Stimulated activated CD4-positive, alpha-beta T cell treated with anti-CD3 and anti-CD28 coated beads, Interleukin-15, amount 100 ng/mL, for 24 hours (primary cell): ENCODE measurements around the gene ATP6V1E1.

Experiments used
- DNase-seq: peaks from one replicate; pipeline ENCODE4 v3.0.0-alpha.2; 2020

Gene ATP6V1E1

GRCh38 chr22:17633217-17633997 lies 4.9 kb upstream of the ATP6V1E1 start:
- DNase-seq: no peak

DNA sequence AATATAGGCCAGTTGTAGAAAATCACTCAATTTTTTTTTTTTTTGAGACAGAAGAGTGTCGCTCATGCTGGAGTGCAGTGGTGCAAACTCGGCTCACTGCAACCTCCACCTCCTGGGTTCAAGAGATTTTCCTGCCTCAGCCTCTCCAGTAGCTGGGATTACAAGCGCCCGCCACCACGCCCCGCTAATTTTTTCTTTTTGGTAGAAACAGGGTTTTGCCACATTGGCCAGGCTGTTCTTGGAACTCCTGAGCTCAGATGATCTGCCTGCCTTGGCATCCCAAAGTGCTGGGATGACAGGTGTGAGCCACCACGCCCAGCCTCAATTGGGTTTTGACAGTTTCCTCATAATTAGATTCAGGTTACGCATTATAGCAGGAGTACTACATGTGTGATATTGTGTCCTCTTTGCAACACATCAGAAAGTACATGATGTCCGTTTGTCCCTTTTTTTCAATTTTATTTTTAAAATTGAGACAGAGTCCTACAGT lies 2.6 kb upstream of the ATP6V1E1 start:
- no peak for DNase-seq

- no peak for DNase-seq
Measured at GRCh38 chr22:17629641-17630040, 1.1 kb upstream of the ATP6V1E1 start.

GRCh38 chr22:17629173-17629489 lies 582 bp upstream of the ATP6V1E1 start:
- DNase-seq: no peak

- DNase-seq: no peak
Measured at GRCh38 chr22:17627961-17628405, 566 bp downstream of the ATP6V1E1 start.

- DNase-seq: no peak
Measured at GRCh38 chr22:17613280-17613679, 15.3 kb downstream of the ATP6V1E1 start.

GRCh38 chr22:17612057-17612456 lies 16.5 kb downstream of the ATP6V1E1 start:
- no peak for DNase-seq

- DNase-seq: no peak
Measured at GRCh38 chr22:17607891-17608521, 20.5 kb downstream of the ATP6V1E1 start.

- no peak for DNase-seq
Measured at GRCh38 chr22:17606496-17606895, 22.1 kb downstream of the ATP6V1E1 start.

- no peak for DNase-seq
Measured at GRCh38 chr22:17603668-17604067, 24.9 kb downstream of the ATP6V1E1 start.

GRCh38 chr22:17601031-17601430 lies 27.5 kb downstream of the ATP6V1E1 start:
- no peak for DNase-seq

DNA sequence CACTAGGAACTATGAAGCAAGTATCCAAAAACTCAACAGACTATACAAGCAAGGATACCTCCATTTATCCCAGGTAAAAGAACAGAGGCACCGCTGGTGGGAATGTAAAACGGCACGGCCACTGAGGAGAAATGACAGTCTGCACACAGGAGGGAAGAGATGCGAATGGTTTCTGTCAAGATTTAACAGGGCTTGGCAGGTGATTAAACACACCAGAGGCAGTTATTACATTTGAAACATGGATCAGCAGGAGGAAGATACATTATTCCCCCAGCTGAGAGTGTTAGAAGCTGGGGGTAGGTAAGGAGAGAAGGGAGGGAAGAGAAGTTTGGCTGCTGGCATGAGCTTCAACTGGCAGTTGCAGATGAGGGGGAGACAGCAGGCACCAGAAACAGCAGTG lies 30.2 kb downstream of the ATP6V1E1 start:
- no peak for DNase-seq

- no peak for DNase-seq
Measured at GRCh38 chr22:17597217-17597616, 31.3 kb downstream of the ATP6V1E1 start.

- no peak for DNase-seq
Measured at GRCh38 chr22:17596226-17596625, 32.3 kb downstream of the ATP6V1E1 start.

GRCh38 chr22:17592201-17592600 lies 36.3 kb downstream of the ATP6V1E1 start:
- DNase-seq: no peak

- no peak for DNase-seq
Measured at GRCh38 chr22:17590586-17590985, 38.0 kb downstream of the ATP6V1E1 start.

- no peak for DNase-seq
Measured at GRCh38 chr22:17589810-17590375, 38.7 kb downstream of the ATP6V1E1 start.

GRCh38 chr22:17588606-17589005 lies 39.9 kb downstream of the ATP6V1E1 start:
- no peak for DNase-seq

- DNase-seq: no peak
Measured at GRCh38 chr22:17587629-17588028, 40.9 kb downstream of the ATP6V1E1 start.

DNA sequence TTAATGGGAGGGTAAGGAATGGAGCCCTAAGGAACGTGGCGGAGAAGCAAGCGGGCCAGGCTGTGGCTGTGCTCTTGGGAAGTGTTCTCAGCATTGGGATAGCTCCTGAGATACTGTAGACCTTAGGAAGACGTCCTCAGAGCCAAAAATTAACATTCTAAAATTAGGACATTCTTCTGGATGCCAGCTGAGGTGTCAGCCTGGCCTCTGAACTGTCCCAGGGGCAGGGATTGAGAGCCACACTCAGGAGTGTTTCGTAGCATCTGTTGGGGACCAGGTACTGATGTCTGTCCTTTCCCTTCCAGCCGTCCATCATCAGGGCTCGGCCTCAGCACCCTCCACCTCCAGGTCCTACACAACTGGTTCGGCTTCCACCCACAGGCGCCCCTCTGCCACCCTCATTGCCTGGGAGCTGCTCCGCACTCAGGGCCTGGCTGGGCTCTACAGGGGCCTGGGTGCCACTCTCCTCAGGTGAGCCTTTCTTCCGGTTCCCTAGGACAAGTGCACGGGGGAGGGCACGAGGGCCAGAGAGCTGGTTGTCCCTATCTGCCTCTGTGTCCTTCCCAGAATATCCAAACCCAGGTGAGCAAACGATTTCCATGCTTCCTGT lies 41.6 kb downstream of the ATP6V1E1 start:
- no peak for DNase-seq

- DNase-seq: no peak
Measured at GRCh38 chr22:17583151-17583550, 45.4 kb downstream of the ATP6V1E1 start.

DNA sequence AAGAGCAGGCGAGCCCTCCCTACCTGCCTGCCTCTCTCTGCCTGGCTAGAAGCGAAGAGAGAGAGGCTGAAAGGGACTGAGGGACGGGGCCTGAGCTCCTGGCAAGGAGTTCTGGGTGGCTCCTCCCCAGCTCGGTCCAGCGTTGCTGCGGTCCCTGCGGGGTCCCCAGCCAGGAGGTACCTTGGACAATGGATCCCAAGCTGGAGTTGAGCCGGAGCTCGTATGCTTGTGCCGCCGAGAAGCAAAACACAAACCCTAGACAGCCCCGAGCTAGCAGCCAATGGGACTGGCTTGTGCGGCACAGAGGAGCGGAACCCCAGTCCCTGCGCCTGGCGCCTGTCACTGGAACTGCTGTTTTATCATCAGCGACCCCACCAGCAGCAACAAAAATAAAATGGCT lies 46.9 kb downstream of the ATP6V1E1 start:
- no peak for DNase-seq

- no peak for DNase-seq
Measured at GRCh38 chr22:17581056-17581455, 47.5 kb downstream of the ATP6V1E1 start.
